HG02798 (cell line): ENCODE data around the gene ZC3H4.

Experiments
- ATAC-seq: cut with Tn5 transposase; IDR thresholded peaks from one replicate; pipeline ENCODE4 v1.9.1; 2021; ENCODE audit warnings: mild to moderate bottlenecking; ENCODE audit not compliant: unreplicated experiment, poor library complexity

Gene ZC3H4

DNA sequence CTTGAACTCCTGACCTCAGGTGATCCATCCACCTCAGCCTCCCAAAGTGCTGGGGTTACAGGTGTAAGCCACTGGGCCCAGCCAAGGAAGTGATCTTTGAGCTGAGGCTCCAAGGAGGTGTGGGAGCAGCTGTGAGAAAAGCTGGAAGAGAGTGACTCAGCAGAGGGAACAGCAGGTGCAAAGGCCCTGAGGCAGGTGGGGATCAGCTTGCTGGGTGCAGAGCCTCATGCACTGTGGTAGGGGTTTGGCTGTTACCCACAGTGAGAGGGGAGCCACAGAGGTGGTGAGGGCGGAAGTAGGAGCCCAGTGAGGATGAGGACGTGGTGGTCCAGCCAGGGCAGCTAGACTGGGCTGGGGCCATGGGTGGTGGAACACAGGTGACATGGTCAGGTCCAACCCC, 87.4 kb downstream of the ZC3H4 start:
- no peak for ATAC-seq

GRCh38 chr19:47024502-47024901, 89.1 kb downstream of the ZC3H4 start:
- ATAC-seq, result no peak

- no peak for ATAC-seq
Measured at GRCh38 chr19:47023448-47023794, 90.2 kb downstream of the ZC3H4 start.

DNA sequence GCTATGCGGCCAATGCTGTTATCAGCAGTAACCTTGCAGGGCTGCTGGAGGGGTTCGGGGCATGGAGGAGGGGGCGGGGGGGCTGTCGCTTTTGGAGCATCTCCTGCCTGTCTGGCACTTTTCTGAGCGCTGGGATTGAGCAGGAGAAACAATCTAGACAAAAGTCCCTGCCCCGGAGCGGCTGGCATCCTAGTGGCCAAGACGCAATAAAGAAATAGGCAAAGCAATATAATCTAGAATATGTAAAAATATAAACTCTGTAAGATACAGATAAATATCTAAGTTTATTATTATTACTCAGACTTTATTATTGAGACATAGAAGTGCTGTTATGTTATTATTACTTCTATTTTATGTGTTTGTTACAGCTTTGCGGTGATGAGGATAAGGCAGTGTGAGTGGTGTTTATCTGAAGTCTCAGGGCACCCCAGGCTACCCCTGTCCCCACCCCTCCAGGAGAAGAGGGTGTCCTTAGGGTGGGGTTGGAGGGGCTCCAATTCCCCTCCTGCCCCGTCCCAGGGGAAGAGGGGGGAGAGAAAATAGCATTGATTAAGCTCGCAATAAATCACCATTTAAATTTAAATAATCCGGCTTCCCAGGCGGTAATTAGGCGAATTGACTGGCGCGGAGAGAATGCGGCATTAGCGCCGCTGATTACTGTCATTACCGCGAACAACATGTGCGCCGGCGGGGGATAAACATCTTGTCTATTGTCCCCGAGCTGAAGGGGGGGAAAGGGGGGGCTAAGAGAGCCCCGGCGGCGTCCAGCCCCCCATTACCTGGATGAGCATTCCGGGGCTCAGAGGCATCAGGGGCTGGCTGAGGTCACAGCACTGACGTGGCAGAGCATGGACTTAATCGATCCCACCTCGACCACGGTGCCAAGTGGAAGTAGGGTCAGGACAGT, 90.8 kb downstream of the ZC3H4 start:
- no peak for ATAC-seq

DNA sequence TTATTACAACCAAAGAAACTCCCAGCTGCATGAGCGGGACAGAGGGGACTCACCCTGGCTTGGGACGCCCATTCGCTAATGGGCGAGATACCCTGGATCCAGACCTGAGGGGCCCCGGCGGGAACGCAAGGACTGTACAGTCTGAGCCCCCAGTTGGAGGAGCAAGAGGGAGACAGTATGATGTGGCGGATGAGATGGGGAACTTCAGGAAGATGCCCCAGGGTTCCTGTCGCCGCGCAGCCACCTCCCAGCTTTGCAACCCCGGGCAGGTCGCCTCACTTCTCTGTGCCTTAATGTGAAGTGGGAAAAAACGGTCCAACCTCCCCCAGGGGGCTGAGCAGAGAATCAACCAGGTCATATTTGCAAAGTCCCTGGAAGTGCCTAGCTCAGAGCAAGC, 91.4 kb downstream of the ZC3H4 start:
- ATAC-seq, result no peak

GRCh38 chr19:47021536-47022139, 91.9 kb downstream of the ZC3H4 start:
- no peak for ATAC-seq

DNA sequence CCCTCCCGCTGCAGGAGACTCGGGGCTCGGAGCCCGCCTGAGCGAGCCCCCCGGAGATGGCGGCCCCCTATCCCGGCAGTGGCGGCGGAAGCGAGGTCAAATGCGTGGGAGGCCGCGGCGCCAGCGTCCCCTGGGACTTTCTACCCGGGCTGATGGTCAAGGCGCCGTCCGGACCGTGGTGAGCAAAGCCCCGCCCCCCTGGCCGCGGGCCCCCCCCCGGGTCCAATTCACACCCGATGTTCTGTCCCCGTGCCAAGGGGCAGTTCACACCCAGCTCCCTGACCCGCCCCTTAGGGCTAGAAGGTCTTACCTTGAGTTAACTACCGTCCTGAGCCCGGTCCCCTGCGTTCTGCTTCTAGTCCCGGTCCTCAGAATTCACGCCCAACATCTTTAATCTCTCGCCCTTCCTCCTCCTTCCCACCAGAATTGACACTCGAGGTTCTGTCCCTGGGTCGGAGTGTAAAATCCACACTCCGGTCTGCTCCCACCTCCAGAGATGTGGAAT, 92.5 kb downstream of the ZC3H4 start:
- no peak for ATAC-seq

GRCh38 chr19:47020132-47020805, 93.3 kb downstream of the ZC3H4 start:
- no peak for ATAC-seq

DNA sequence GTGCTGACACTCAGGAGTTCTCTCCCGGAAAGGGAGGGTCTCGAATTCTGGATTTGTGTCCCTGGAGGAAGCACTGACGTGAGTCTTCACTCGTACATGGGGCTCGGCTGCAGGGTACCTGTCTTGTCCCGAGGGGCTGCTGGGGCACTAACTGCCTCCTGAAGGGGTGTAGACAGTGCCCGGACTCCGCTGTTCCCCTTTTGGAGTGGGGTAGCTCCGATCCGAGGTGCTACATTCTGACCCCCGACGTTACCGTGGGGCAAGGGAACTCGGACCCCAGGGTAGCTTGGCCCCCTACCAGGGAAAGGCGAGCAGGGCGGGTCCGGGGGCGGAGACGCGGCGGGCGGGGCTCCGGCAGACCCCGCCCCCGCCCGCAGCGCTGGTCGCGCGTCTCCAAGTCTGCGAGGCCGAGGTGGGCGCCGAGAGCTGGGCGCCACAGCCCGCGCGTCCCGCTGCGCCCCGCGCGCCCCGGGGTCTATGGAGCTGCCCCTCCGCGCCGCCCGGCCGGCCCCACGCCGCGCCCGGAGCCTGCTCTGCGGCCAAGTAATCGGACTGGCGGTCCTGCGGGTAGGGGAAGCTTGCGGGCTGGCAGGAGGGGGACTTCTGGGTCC, 94.0 kb downstream of the ZC3H4 start, which contains the start of gene NPAS1:
Gene NPAS1, plus strand, starts transcription at position 407 of the 611 bp plus-strand sequence. CDS start 1,211 bp downstream, outside the sequence.
- no peak for ATAC-seq

DNA sequence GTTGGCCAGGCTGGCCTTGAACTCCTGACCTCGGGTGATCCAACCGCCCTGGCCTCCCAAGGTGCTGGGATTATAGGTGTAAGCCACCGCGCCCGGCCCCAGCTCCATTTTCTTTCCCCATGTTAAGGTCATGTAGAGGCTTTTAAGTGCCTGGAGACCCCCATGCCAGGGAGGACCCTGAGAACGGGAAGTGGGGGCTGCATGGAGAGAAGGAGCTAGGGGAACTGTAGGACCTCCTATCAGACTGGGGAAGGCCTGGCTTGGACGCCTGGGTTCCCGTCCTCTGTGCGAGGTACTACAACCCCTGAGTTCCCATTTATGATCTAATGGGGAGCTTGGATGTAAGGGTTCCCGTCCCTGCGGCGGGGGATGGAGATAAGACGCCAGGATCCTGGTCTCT, 94.7 kb downstream of the ZC3H4 start:
- ATAC-seq, result no peak
